ENCODE measurements around the gene ATF6.

DNA sequence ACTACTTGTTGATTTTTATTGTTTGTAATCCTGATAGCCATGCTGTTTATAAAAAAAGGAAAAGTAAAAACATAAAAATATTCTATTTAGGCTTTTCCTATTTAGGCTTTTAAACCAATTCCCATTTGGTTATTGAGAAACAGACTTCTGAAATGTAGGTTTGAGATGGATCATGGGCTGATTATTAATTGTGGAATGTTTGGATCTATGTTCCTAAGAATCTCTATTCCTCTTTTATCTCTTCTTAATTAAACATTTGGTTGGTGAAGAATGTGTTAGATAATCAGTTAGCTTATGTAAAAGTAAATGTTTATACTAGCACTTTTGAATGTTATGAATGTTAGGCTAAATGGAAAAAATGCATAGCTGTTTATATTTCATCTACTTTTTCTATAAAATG lies 97.4 kb downstream of the ATF6 start:
- TF ChIP-seq POLR2A (IDR thresholded peaks at IDR 0.05; ENCODE audit: extremely low read depth, insufficient read length) (no peak), CTCF (IDR thresholded peaks at IDR 0.05; ENCODE audit: low read depth, low read length) (no peak)
- TF ChIP-seq, protein P1, sequence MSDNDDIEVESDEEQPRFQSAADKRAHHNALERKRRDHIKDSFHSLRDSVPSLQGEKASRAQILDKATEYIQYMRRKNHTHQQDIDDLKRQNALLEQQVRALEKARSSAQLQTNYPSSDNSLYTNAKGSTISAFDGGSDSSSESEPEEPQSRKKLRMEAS (IDR thresholded peaks at IDR 0.05; ENCODE audit: low read depth, low read length) = no peak

Data from NB4 (cell line).